Pons (tissue), 1 donor: ENCODE results near the gene ZNF185.
A peak's percentile ranks its signal among the peaks of the same experiment; 100 is the strongest.

Source experiments
- DNase-seq: peaks from one replicate; pipeline ENCODE4 v3.0.0-alpha.2; 2016; ENCODE audit warnings: low spot score

The ZNF185 gene

DNA sequence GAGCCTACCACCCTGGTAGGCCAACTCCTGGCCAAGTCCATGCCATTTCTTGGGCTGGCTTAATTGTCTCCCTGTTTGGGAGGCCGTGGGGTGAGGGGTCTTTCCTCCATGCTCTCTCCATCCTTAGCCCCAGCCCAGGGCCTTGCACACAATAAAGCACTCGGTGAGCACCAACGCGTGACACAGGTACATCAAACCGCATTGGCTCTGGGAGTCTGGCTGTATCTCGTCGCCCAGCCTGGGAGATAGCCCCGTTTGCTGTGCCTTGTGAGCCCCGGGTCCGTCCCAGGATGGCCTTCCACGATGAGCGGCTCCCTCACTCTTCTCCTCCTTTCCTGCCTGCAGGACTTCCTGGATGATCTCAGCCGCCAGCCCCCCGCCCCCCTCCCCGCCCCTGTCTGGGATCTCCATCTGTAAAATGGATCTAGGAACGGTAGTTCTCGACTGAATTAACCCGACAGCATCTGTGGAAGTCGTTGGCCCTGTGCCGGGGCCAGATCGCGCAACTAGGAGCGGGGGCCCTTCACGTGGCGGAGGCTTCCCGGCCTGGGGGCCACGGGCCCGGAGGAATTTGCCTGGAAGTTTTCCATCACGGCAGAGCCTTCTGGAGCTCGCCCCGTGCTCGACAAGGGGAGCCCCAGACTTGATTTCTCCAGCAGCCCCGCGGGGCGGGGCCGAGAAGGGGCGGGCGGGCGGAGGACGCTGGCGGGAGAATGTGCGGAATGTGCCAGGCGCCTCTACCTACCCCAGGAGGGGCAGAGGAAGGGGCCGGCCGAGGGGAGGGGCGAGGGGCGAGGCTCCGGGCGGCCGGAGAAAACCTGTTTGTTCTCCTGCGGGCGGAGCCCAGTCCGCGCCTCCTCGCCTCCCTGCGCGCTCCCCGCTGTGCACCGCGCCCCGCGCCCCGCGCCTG lies at the start of gene ZNF185:
ZNF185 (plus strand) TSS at position 846 of the 910 bp plus-strand sequence. CDS start 16,423 bp downstream, outside the sequence.
- DNase-seq = no peak

DNA sequence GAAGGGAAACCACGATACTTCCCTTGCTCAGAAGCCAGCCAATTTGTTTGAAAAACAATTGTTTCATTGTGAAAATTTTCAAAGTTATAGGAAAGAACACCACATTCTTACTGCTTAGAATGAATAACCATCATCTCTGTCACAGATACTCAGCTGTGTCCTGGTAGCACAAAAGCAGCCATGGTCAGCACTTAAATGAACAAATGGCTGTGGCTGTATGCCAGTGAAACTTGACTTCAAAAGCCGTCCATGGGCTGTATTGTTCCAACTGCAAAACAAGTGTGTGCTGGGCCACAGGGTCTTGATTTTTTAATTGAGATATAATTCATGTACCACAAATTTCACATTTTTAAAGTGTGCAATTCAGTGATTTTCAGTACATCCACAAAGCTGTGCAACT lies 47.4 kb upstream of the ZNF185 start:
- peak; percentile 74 for DNase-seq

DNA sequence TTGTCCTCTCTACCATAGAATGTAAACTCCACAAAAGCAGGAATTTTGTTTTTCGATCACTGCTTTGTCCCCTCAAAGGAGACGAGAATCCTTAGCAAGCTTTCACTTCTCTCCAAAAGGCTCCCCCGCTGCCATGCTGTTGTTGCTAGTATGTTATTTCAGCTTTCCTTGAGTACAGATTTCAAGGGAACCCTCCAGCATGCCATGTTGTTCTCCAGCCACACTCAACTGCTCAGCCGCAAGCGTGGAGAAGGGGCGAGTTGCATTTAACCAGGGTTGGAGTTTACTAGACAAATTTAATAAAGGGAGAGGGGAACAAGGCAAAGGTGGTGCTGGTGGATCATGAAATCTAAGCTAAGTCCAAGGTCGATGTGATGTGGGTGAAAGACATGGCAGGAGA lies 43.9 kb upstream of the ZNF185 start:
- no peak for DNase-seq

DNA sequence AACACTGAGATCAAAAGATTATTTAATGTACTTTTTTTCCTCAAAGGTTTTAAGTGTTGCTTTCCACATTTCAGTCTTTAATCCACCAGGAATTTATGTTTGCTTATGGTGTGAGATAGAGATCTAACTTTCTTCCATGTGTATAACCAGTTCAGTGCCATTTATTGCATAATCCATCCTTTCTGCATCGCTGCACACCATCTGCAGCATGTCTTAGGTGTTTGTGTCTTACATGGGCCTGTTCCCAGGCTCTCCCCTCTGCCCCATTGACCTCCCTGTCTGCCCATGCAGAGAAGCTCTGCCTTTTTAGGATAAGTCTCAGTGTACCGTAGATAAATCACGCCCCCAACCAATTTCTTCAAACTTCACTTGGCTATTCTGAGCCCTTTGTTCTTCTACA lies 36.8 kb upstream of the ZNF185 start:
- DNase-seq = no peak

DNA sequence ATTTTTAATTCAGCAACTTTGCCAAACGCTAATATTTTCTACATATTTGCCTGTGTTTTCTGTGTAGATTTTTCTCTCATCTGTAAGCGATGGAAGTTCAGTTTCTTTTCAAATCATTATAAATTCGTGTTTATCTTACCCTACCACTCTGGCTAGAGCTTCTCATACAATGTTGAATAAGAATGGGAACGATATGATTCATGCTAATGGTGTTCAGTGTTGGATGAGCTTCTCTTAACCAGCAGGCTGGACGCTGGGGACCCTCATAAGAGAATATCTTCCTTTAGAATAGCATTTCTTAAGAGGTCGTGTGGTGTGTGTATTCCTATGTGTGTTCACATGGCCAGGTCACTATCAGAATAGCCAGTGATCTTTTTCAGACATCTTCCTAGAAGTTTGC lies 36.0 kb upstream of the ZNF185 start:
- no peak for DNase-seq

- no peak for DNase-seq
These were observed 32.5 kb upstream of the ZNF185 start for GRCh38 chrX:152865232-152865920.

DNA sequence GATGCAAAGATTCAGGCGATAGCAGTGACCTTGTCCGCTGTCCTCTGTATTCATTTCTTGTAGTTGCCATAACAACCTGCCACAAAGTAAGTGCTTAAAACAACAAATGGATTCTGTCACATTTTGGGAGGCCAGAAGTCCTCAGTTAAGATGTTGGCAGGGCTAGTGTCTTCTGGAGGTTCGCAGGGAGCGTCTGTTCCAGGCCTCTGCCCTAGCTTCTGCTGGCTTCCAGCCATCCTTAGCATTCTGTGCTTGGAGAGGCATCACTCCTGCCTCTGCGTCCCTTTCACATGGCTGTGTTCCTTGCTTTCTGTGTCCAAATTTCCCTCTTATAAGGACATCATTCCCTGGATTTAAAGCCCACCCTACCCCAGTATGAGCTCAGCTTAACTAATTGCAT lies 31.5 kb upstream of the ZNF185 start:
- DNase-seq = no peak

GRCh38 chrX:152869972-152870371 lies 27.9 kb upstream of the ZNF185 start:
- no peak for DNase-seq

GRCh38 chrX:152871260-152871659 lies 26.6 kb upstream of the ZNF185 start:
- no peak for DNase-seq

DNA sequence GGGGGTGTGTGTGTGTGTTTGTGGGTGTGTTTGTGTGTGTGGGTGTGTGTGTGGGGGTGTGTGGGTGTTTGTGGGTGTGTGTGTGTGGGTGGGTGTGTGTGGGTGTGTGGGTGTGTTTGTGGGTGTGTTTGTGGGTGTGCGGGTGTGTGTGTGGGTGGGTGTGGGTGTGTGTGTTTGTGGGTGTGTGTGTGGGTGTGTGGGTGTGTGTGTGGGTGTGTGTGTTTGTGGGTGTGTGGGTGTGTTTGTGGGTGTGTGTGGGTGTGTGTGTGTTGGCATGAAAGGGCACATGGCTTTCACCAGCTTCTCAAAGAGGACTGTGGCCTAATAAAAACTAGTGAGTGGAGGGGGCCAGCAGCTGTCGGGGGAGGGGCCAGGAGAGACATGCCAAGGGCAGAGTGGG lies 25.3 kb upstream of the ZNF185 start:
- no peak for DNase-seq

DNA sequence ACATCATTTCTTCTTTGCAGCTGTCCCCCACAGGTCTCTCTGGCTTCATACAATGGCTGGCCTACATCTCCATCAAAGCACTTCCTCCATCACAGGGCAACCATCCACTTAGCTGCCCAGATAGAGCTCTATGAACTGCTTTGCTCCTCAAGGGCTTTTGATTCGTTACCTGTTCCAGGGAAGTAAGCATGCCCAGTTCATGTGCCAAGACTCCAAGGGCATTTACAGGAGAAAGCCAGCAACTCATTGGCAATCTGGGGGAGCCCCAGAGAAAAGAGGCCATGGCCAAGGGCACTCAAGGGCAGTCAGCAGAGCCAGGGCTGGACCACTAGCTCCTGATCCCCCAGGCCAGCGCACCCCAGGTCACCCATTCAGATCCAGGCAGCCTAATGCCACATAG lies 24.5 kb upstream of the ZNF185 start:
- no peak for DNase-seq

GRCh38 chrX:152876931-152877840 lies 20.7 kb upstream of the ZNF185 start:
- DNase-seq = no peak

DNA sequence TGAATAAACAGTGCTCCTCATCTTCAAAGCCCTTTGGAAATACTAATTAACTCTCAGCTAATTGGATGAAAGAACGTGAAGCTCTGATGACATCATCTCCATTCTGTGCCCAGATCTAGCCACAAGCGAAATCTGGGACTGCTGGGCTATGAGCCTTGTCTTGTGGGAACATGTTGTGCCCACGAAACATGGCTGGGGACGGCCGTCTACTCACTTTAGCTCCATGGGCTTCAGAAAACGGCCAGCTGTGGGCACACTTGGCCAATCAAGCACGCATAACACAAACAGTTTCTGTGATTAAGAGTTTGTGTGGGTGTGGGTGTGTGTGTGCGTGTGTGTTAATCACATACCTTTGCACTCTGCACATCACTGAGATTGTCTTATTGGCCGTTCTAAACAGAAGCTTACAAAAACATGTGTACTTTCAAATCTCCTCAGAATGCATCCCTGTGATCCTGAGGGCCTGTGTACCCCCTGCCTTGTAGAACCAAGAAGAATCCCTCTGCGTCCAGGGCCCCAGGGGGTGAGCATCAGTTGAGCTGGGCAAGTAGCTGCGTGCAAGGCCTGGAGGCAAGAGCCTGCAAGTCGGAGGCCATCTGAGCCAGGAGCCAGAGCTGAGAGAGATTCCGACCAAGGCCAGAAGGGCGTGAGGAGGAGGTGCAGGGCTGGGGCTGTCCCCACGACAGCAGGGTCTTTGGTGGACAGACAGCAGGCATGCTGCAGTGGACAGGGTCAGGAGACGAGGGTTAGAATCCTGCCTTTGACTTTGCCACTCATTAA lies 18.7 kb upstream of the ZNF185 start:
- no peak for DNase-seq

- DNase-seq = no peak
These were observed 16.6 kb upstream of the ZNF185 start for GRCh38 chrX:152881289-152881688.

DNA sequence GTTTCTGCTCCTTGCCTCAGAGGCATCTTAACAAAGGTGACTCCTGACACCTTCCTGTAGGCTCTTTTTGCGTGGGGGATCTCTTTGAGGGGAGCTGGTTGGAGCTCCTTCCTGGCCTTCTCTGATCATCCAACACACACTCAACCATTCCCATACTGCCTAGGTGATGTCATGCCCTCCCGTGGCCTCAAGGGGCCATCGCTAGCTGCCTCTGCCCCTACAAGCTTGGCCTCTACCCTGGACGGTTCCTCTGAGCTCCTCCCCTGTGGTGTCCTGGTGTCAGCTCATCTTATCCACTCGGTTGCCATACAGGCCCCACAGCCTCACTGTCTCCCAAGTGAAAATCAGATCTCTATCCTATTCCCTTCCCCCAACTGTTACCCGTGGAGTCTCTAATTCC lies 13.7 kb upstream of the ZNF185 start:
- DNase-seq = no peak

- DNase-seq = no peak
These were observed 11.2 kb upstream of the ZNF185 start for GRCh38 chrX:152886716-152887115.

GRCh38 chrX:152892499-152892898 lies 5.4 kb upstream of the ZNF185 start:
- no peak for DNase-seq

- no peak for DNase-seq
These were observed 4.6 kb upstream of the ZNF185 start for GRCh38 chrX:152892999-152893891.

DNA sequence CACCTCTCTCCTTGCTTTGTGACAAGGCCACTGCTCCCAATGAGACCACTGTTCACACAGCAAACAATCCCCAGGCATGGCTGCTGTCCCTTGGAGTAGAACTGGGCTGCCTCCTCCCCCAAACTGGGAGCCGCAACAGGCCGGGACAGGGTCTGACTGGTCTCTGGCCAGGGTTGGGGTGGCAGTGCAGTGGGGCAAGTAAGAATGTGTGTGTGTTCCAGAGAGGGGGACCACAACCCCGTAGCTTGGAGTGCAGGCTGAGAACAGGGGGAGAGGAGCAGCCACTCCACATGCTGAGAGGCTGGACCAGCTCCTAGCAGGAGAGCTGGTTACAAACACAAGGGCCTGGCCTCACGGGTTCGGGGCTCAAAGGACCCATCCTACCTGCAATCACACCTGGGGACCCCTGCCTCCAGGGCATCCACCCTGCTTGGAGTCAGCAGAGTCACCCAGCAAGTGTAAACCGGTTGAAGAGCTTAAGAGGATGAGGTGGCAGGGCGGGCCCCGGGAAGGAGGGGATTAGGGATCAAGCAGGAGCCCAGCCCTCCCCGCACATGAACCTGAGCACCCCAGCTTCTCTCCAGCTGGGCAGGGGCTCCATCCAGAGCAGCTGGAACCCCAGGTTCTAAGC lies 3.8 kb upstream of the ZNF185 start:
- no peak for DNase-seq

- no peak for DNase-seq
These were observed 2.7 kb upstream of the ZNF185 start for GRCh38 chrX:152895121-152895520.
